GM23338 (cell line): ENCODE data around the gene SH3D19. TPM values are rescaled to one million over a fixed set of nuclear protein-coding genes. Genes with fewer than 3 reads are reported as not detected.

Experiments
- ATAC-seq: fragments of 200-7000 bp; cut with Tn5 transposase; 3 replicates; pipeline ENCODE4 v1.9.1; 2020
- DNase-seq: peaks from one replicate; pipeline ENCODE4 v3.0.0-alpha.2; 2015; ENCODE audit warnings: low spot score
- H2AFZ ChIP-seq: fragments of 200-600 bp; sonication (generic); 2 replicates; pipeline ENCODE4 v1.8.0; 2016; ENCODE audit warnings: antibody characterized with exemption, mild to moderate bottlenecking, moderate library complexity
- H3F3A ChIP-seq: fragments of 200-600 bp; sonication (generic); replicated peaks from 2 replicates; pipeline ENCODE4 v1.8.0; 2017; ENCODE audit warnings: antibody characterized with exemption, mixed run types, low read depth
- H3K27ac ChIP-seq: fragments of 200-600 bp; sonication (generic); 2 replicates; pipeline ENCODE4 v1.6.1; 2016; ENCODE audit warnings: low read depth
- H3K27me3 ChIP-seq: fragments of 200-600 bp; sonication (generic); 2 replicates; pipeline ENCODE4 v1.8.0; 2016; ENCODE audit warnings: mild to moderate bottlenecking, mixed run types, moderate library complexity; ENCODE audit not compliant: insufficient read depth
- H3K36me3 ChIP-seq: fragments of 200-600 bp; sonication (generic); 2 replicates; pipeline ENCODE4 v1.8.0; 2016; ENCODE audit warnings: mild to moderate bottlenecking; ENCODE audit not compliant: insufficient read depth
- H3K4me1 ChIP-seq: fragments of 200-600 bp; sonication (generic); 2 replicates; pipeline ENCODE4 v1.8.0; 2016; ENCODE audit warnings: mild to moderate bottlenecking, moderate library complexity; ENCODE audit not compliant: insufficient read depth
- H3K4me2 ChIP-seq: fragments of 200-600 bp; sonication (generic); 2 replicates; pipeline ENCODE4 v1.7.1; 2017; ENCODE audit warnings: mixed run types
- H3K4me3 ChIP-seq: fragments of 200-600 bp; sonication (generic); 2 replicates; pipeline ENCODE4 v1.6.1; 2016; ENCODE audit warnings: mixed run types
- H3K79me2 ChIP-seq: fragments of 200-600 bp; sonication (generic); replicated peaks from 2 replicates; pipeline ENCODE4 v1.8.0; 2017; ENCODE audit warnings: mild to moderate bottlenecking; ENCODE audit not compliant: insufficient read depth
- H3K9me2 ChIP-seq: fragments of 200-600 bp; sonication (generic); 2 replicates; pipeline ENCODE4 v1.8.0; 2017; ENCODE audit not compliant: insufficient read depth
- H4K20me1 ChIP-seq: fragments of 200-600 bp; sonication (generic); replicated peaks from 2 replicates; pipeline ENCODE4 v1.8.0; 2017; ENCODE audit warnings: mild to moderate bottlenecking; ENCODE audit not compliant: insufficient read depth
- H3K27ac Mint-ChIP-seq: 2 replicates; pipeline ENCODE4 v1.8.0; 2020; ENCODE audit warnings: inconsistent platforms, mild to moderate bottlenecking, moderate library complexity, mixed read lengths
- H3K27me3 Mint-ChIP-seq: 3 replicates; pipeline ENCODE4 v1.8.0; 2022; ENCODE audit warnings: low read depth, mild to moderate bottlenecking, moderate library complexity, mixed read lengths, inconsistent platforms; ENCODE audit not compliant: insufficient read depth, poor library complexity
- H3K36me3 Mint-ChIP-seq: 3 replicates; pipeline ENCODE4 v1.8.0; 2021; ENCODE audit warnings: low read depth, mild to moderate bottlenecking, inconsistent platforms, moderate library complexity, mixed read lengths
- H3K4me1 Mint-ChIP-seq: 3 replicates; pipeline ENCODE4 v1.8.0; 2020; ENCODE audit warnings: mild to moderate bottlenecking, inconsistent platforms, mixed read lengths
- H3K4me3 Mint-ChIP-seq: 3 replicates; pipeline ENCODE4 v1.8.0; 2021; ENCODE audit warnings: moderate library complexity, mild to moderate bottlenecking, inconsistent platforms, mixed read lengths
- H3K9me3 Mint-ChIP-seq: 3 replicates; pipeline ENCODE4 v1.8.0; 2020; ENCODE audit warnings: moderate library complexity, mild to moderate bottlenecking, inconsistent platforms, mixed read lengths
- CREB1 ChIP-seq: fragments of 250-450 bp; sonication (Bioruptor Pico); IDR thresholded peaks from 2 replicates; pipeline ENCODE4 v1.5.0; 2020; ENCODE audit warnings: low read depth, mild to moderate bottlenecking, moderate library complexity
- EZH2 ChIP-seq: fragments of 200-600 bp; sonication (generic); IDR thresholded peaks from one replicate; pipeline ENCODE4 v1.8.0; 2017; ENCODE audit warnings: antibody characterized with exemption, mild to moderate bottlenecking, low read depth; ENCODE audit not compliant: unreplicated experiment
- EZH2phosphoT487 ChIP-seq: fragments of 200-600 bp; sonication (generic); IDR thresholded peaks from one replicate; pipeline ENCODE4 v1.8.1; 2018; ENCODE audit warnings: antibody characterized with exemption; ENCODE audit not compliant: unreplicated experiment
- JUNB ChIP-seq: IDR thresholded peaks from one replicate; pipeline ENCODE4 v1.6.1; 2016; ENCODE audit warnings: antibody characterized with exemption; ENCODE audit not compliant: unreplicated experiment
- NANOG ChIP-seq: IDR thresholded peaks from 2 replicates; pipeline ENCODE4 v1.6.1; 2016; ENCODE audit warnings: antibody characterized with exemption, borderline replicate concordance
- POLR2AphosphoS5 ChIP-seq: IDR thresholded peaks from 2 replicates; pipeline ENCODE4 v1.6.1; 2016; ENCODE audit warnings: antibody characterized with exemption, low read depth
- STAT1 ChIP-seq: IDR thresholded peaks from one replicate; pipeline ENCODE4 v1.6.1; 2016; ENCODE audit warnings: antibody characterized with exemption; ENCODE audit not compliant: unreplicated experiment
- ZNF114 ChIP-seq: fragments of 250-450 bp; sonication (Bioruptor Pico); IDR thresholded peaks from 2 replicates; pipeline ENCODE4 v1.5.0; 2020; ENCODE audit warnings: mild to moderate bottlenecking, moderate library complexity
- ZNF331 ChIP-seq: fragments of 250-450 bp; sonication (Bioruptor Pico); IDR thresholded peaks from 2 replicates; pipeline ENCODE4 v1.5.0; 2020; ENCODE audit warnings: low read depth, mild to moderate bottlenecking, moderate library complexity
- polyA plus RNA-seq: library from polyadenylated mRNA; unstranded; fragments of >200 nt; fragmentation: Nextera tagmentation; extraction: Ambion mirVana; gene quantifications from 2 replicates; pipeline ENCODE4 v1.2.1, GENCODE V29; 2016
- total RNA-seq: library from RNA; depleted of rRNA; stranded (reverse); fragments of >200 nt; shearing (Covaris generic); gene quantifications from 2 replicates; pipeline ENCODE4 v1.2.3, GENCODE V29; 2014
- TF ChIP-seq, protein P1 (sequence below), 2 experiments: fragments of 200-600 bp in 1 of 2; sonication (generic) in 1 of 2; conservative IDR thresholded peaks; 2 replicates each; pipeline versions ENCODE4 v1.5.1 to v1.6.1; 2016 to 2017; ENCODE audit warnings: antibody characterized with exemption in 2 of 2, low read depth in 2 of 2, mild to moderate bottlenecking in 2 of 2, moderate library complexity in 1 of 2
- TF ChIP-seq, protein P2 (sequence below): IDR thresholded peaks from 2 replicates; pipeline ENCODE4 v1.6.1; 2016; ENCODE audit warnings: antibody characterized with exemption
- TF ChIP-seq, protein P3 (sequence below): IDR thresholded peaks from one replicate; pipeline ENCODE4 v1.6.1; 2018; ENCODE audit warnings: antibody characterized with exemption; ENCODE audit not compliant: unreplicated experiment
- TF ChIP-seq, protein P4 (sequence below): fragments of 250-450 bp; sonication (Bioruptor Pico); IDR thresholded peaks from 2 replicates; pipeline ENCODE4 v1.5.0; 2020; ENCODE audit warnings: mild to moderate bottlenecking, moderate library complexity

SH3D19 gene
- total and polyA plus RNA-seq, 2 experiments from 2014 or later = 25.3 to 57.4 TPM

DNA sequence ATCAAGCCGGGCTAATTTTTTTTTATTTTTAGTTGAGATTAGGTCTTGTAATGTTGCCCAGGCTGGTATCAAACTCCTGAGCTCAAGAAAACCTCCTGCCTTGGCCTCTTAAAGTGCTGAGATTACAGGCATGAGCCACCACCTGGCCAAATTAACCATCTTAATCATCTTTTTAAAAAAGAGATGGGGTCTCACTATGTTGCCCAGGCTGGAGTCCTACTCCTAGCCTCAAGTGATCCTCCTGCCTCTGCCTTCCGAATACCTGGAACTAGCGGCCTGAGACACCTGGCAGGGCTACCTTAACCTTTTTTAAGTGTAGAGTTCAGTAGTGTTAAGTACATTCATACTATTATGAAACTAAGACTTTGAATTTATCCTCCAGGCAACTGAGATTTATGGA lies 227.6 kb downstream of the SH3D19 start:
- H3K9me2 ChIP-seq = no peaks in the 10 kb centered on the region
- H2AFZ ChIP-seq = no peak overlapping the region
- no peak overlapping the region for H3K4me2 ChIP-seq
- H3K4me3 ChIP-seq = no peak overlapping the region
- H3K79me2 ChIP-seq = peaks cover 34% of the 10 kb centered on the region
- TF ChIP-seq EZH2 (no peak), ZNF114 (CRISPR knock-in tag) (no peak), EZH2phosphoT487 (no peak), STAT1 (no peak), ZNF331 (CRISPR knock-in tag) (no peak), CREB1 (CRISPR knock-in tag) (no peak), NANOG (no peak), JUNB (no peak), POLR2AphosphoS5 (no peak)
- TF ChIP-seq, protein P1, sequence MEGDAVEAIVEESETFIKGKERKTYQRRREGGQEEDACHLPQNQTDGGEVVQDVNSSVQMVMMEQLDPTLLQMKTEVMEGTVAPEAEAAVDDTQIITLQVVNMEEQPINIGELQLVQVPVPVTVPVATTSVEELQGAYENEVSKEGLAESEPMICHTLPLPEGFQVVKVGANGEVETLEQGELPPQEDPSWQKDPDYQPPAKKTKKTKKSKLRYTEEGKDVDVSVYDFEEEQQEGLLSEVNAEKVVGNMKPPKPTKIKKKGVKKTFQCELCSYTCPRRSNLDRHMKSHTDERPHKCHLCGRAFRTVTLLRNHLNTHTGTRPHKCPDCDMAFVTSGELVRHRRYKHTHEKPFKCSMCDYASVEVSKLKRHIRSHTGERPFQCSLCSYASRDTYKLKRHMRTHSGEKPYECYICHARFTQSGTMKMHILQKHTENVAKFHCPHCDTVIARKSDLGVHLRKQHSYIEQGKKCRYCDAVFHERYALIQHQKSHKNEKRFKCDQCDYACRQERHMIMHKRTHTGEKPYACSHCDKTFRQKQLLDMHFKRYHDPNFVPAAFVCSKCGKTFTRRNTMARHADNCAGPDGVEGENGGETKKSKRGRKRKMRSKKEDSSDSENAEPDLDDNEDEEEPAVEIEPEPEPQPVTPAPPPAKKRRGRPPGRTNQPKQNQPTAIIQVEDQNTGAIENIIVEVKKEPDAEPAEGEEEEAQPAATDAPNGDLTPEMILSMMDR (conservative IDR thresholded peaks at IDR 0.05; ENCODE audit: low read depth in 2 of 2) = no peak
- TF ChIP-seq, protein P2, sequence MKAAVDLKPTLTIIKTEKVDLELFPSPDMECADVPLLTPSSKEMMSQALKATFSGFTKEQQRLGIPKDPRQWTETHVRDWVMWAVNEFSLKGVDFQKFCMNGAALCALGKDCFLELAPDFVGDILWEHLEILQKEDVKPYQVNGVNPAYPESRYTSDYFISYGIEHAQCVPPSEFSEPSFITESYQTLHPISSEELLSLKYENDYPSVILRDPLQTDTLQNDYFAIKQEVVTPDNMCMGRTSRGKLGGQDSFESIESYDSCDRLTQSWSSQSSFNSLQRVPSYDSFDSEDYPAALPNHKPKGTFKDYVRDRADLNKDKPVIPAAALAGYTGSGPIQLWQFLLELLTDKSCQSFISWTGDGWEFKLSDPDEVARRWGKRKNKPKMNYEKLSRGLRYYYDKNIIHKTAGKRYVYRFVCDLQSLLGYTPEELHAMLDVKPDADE = no peak
- TF ChIP-seq, protein P3, sequence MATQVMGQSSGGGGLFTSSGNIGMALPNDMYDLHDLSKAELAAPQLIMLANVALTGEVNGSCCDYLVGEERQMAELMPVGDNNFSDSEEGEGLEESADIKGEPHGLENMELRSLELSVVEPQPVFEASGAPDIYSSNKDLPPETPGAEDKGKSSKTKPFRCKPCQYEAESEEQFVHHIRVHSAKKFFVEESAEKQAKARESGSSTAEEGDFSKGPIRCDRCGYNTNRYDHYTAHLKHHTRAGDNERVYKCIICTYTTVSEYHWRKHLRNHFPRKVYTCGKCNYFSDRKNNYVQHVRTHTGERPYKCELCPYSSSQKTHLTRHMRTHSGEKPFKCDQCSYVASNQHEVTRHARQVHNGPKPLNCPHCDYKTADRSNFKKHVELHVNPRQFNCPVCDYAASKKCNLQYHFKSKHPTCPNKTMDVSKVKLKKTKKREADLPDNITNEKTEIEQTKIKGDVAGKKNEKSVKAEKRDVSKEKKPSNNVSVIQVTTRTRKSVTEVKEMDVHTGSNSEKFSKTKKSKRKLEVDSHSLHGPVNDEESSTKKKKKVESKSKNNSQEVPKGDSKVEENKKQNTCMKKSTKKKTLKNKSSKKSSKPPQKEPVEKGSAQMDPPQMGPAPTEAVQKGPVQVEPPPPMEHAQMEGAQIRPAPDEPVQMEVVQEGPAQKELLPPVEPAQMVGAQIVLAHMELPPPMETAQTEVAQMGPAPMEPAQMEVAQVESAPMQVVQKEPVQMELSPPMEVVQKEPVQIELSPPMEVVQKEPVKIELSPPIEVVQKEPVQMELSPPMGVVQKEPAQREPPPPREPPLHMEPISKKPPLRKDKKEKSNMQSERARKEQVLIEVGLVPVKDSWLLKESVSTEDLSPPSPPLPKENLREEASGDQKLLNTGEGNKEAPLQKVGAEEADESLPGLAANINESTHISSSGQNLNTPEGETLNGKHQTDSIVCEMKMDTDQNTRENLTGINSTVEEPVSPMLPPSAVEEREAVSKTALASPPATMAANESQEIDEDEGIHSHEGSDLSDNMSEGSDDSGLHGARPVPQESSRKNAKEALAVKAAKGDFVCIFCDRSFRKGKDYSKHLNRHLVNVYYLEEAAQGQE = no peak
- TF ChIP-seq, protein P4, sequence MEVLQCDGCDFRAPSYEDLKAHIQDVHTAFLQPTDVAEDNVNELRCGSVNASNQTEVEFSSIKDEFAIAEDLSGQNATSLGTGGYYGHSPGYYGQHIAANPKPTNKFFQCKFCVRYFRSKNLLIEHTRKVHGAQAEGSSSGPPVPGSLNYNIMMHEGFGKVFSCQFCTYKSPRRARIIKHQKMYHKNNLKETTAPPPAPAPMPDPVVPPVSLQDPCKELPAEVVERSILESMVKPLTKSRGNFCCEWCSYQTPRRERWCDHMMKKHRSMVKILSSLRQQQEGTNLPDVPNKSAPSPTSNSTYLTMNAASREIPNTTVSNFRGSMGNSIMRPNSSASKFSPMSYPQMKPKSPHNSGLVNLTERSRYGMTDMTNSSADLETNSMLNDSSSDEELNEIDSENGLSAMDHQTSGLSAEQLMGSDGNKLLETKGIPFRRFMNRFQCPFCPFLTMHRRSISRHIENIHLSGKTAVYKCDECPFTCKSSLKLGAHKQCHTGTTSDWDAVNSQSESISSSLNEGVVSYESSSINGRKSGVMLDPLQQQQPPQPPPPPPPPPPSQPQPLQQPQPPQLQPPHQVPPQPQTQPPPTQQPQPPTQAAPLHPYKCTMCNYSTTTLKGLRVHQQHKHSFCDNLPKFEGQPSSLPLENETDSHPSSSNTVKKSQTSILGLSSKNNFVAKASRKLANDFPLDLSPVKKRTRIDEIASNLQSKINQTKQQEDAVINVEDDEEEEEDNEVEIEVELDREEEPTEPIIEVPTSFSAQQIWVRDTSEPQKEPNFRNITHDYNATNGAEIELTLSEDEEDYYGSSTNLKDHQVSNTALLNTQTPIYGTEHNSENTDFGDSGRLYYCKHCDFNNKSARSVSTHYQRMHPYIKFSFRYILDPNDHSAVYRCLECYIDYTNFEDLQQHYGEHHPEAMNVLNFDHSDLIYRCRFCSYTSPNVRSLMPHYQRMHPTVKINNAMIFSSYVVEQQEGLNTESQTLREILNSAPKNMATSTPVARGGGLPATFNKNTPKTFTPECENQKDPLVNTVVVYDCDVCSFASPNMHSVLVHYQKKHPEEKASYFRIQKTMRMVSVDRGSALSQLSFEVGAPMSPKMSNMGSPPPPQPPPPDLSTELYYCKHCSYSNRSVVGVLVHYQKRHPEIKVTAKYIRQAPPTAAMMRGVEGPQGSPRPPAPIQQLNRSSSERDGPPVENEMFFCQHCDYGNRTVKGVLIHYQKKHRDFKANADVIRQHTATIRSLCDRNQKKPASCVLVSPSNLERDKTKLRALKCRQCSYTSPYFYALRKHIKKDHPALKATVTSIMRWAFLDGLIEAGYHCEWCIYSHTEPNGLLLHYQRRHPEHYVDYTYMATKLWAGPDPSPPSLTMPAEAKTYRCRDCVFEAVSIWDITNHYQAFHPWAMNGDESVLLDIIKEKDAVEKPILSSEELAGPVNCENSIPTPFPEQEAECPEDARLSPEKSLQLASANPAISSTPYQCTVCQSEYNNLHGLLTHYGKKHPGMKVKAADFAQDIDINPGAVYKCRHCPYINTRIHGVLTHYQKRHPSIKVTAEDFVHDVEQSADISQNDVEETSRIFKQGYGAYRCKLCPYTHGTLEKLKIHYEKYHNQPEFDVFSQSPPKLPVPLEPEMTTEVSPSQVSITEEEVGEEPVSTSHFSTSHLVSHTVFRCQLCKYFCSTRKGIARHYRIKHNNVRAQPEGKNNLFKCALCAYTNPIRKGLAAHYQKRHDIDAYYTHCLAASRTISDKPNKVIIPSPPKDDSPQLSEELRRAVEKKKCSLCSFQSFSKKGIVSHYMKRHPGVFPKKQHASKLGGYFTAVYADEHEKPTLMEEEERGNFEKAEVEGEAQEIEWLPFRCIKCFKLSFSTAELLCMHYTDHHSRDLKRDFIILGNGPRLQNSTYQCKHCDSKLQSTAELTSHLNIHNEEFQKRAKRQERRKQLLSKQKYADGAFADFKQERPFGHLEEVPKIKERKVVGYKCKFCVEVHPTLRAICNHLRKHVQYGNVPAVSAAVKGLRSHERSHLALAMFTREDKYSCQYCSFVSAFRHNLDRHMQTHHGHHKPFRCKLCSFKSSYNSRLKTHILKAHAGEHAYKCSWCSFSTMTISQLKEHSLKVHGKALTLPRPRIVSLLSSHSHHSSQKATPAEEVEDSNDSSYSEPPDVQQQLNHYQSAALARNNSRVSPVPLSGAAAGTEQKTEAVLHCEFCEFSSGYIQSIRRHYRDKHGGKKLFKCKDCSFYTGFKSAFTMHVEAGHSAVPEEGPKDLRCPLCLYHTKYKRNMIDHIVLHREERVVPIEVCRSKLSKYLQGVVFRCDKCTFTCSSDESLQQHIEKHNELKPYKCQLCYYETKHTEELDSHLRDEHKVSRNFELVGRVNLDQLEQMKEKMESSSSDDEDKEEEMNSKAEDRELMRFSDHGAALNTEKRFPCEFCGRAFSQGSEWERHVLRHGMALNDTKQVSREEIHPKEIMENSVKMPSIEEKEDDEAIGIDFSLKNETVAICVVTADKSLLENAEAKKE = no peak
- peaks cover 22% of the 10 kb centered on the region for H4K20me1 ChIP-seq
- no peak overlapping the region for H3K4me3 Mint-ChIP-seq
- peaks cover 17% of the 10 kb centered on the region; the same call in 2 of the 3 replicates for H3K4me1 Mint-ChIP-seq
- peaks cover 20% of the 10 kb centered on the region for H3K27me3 Mint-ChIP-seq
- peaks cover 30% of the 10 kb centered on the region for H3K36me3 ChIP-seq
- no peak for ATAC-seq
- no peak overlapping the region for H3K27ac Mint-ChIP-seq
- H3K9me3 Mint-ChIP-seq = no peaks in the 10 kb centered on the region
- DNase-seq = no peak
- H3K27ac ChIP-seq = no peak overlapping the region
- peaks cover 35% of the 10 kb centered on the region for H3K36me3 Mint-ChIP-seq
- no peaks in the 10 kb centered on the region for H3K27me3 ChIP-seq
- H3K4me1 ChIP-seq = peaks cover 17% of the 10 kb centered on the region; the same call in 1 of the 2 replicates
- H3F3A ChIP-seq = peaks cover 17% of the 10 kb centered on the region
